Measurements from ENCODE around the gene C10orf62. TPM values are rescaled to one million over a fixed set of nuclear protein-coding genes. Genes with fewer than 3 reads are reported as not detected.
A peak's percentile ranks its signal among the peaks of the same experiment; 100 is the strongest.
"Not testable (repeated sequence)": the region's sequence is repeated elsewhere in the genome, so short reads cannot be mapped to it uniquely, and the experiment has no call there.

Gene C10orf62
- total RNA-seq, 4 donors from 2014 or later, result not detected

- DNase-seq, result no peak
- intact Hi-C loops (cut with DNase I; ENCODE audit: low total_unique reads) (no loop called here), in situ Hi-C loops (cut with MboI; ENCODE audit: low pct_ligation_motif_present in 1 of 4, low pct_unique_long_range_greater_than_20kb in 1 of 4, low sequenced_read_pairs in 3 of 4) (no loop called here)
- Histone ChIP-seq H3K4me3 (no peak overlapping the region), H3K27ac (no peak overlapping the region), H3K4me1 (peaks cover 0 to 12% (median 6%) of the 10 kb centered on the region in 4 donors), H3K36me3 (no peaks in the 10 kb centered on the region), H3K27me3 (no peaks in the 10 kb centered on the region), H3K9me3 (no peaks in the 10 kb centered on the region)
- TF ChIP-seq, protein P1, sequence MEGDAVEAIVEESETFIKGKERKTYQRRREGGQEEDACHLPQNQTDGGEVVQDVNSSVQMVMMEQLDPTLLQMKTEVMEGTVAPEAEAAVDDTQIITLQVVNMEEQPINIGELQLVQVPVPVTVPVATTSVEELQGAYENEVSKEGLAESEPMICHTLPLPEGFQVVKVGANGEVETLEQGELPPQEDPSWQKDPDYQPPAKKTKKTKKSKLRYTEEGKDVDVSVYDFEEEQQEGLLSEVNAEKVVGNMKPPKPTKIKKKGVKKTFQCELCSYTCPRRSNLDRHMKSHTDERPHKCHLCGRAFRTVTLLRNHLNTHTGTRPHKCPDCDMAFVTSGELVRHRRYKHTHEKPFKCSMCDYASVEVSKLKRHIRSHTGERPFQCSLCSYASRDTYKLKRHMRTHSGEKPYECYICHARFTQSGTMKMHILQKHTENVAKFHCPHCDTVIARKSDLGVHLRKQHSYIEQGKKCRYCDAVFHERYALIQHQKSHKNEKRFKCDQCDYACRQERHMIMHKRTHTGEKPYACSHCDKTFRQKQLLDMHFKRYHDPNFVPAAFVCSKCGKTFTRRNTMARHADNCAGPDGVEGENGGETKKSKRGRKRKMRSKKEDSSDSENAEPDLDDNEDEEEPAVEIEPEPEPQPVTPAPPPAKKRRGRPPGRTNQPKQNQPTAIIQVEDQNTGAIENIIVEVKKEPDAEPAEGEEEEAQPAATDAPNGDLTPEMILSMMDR (IDR thresholded peaks at IDR 0.05), result no peak
- TF ChIP-seq POLR2AphosphoS5 (IDR thresholded peaks at IDR 0.05) (no peak), POLR2A (IDR thresholded peaks at IDR 0.05) (no peak), EP300 (IDR thresholded peaks at IDR 0.05; ENCODE audit: low read depth) (no peak)
These were observed 41.6 kb downstream of the C10orf62 start for GRCh38 chr10:97631098-97631497.

- WGBS, 2 donors (ENCODE audit: low coverage in 1 of 2), result 0 to 3% methylated on average over 4 to 62 of the region's 62 CpGs
- Histone ChIP-seq H3K4me3 (peak within 1 kb of the TSS; percentile 58 to 71 (median 66)), H3K36me3 (no peaks in the 10 kb centered on the region), H3K27ac (peak within 1 kb of the TSS; percentile 39 to 71 (median 64)), H3K27me3 (no peaks in the 10 kb centered on the region), H3K9me3 (no peaks in the 10 kb centered on the region), H3K4me1 (peaks cover 0 to 12% (median 6%) of the 10 kb centered on the region in 4 donors)
- intact Hi-C loops (cut with DNase I; ENCODE audit: low total_unique reads) (no loop called here), in situ Hi-C loops (cut with MboI; ENCODE audit: low pct_ligation_motif_present in 1 of 4, low pct_unique_long_range_greater_than_20kb in 1 of 4, low sequenced_read_pairs in 3 of 4) (no loop called here)
- DNase-seq, result peak; percentile 93
- no peak for TF ChIP-seq POLR2AphosphoS5 (IDR thresholded peaks at IDR 0.05)
- TF ChIP-seq, protein P1 (IDR thresholded peaks at IDR 0.05), result no peak
- no peak for TF ChIP-seq EP300 (IDR thresholded peaks at IDR 0.05; ENCODE audit: low read depth)
- no peak for TF ChIP-seq POLR2A (IDR thresholded peaks at IDR 0.05)
These were observed 43.7 kb downstream of the C10orf62 start, which contains the start of gene MORN4 for GRCh38 chr10:97632949-97633884. MORN4 (minus strand) TSS chr10:97633500; CDS start chr10:97619653, 13,847 bp downstream.

DNA sequence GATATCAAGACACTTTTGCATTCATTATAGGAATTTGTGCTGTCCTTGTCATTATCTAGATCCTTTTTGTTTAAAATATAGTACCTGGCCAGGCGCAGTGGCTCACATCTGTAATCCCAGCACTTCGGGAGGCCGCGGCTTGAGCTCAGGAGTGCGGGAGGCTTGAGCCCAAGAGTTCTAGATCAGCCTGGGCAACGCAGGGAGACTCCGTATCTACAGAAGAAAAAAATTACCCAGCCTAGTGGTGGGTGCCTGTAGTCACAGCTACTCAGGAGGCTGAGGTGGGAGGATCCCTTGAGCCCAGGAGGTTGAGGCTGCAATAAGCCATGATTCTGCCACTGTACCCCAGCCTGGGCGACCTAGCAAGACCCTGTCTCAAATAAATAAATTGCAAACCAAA lies 44.4 kb downstream of the C10orf62 start:
- TF ChIP-seq EP300 (IDR thresholded peaks at IDR 0.05; ENCODE audit: low read depth), result no peak
- TF ChIP-seq, protein P1 (IDR thresholded peaks at IDR 0.05), result peak; percentile 21 to 53 (median 37)
- Histone ChIP-seq H3K27me3 (no peaks in the 10 kb centered on the region), H3K9me3 (no peaks in the 10 kb centered on the region), H3K4me1 (peaks cover 0 to 12% (median 6%) of the 10 kb centered on the region in 4 donors), H3K27ac (peak overlapping the region; percentile 39 to 71 (median 64)), H3K36me3 (no peaks in the 10 kb centered on the region), H3K4me3 (peak overlapping the region in 3 of 4 donors; percentile 58 to 68 (median 63))
- DNase-seq, result peak; percentile 10
- in situ Hi-C loops (cut with MboI; ENCODE audit: low pct_ligation_motif_present in 1 of 4, low pct_unique_long_range_greater_than_20kb in 1 of 4, low sequenced_read_pairs in 3 of 4), result no loop called here
- 51 to 80% methylated on average over 1 to 8 of the region's 8 CpGs for WGBS, 2 donors (ENCODE audit: low coverage in 1 of 2)
- intact Hi-C loops (cut with DNase I; ENCODE audit: low total_unique reads), result no loop called here

GRCh38 chr10:97635577-97635976 lies 46.1 kb downstream of the C10orf62 start:
- no peak for DNase-seq
- TF ChIP-seq POLR2AphosphoS5 (IDR thresholded peaks at IDR 0.05), result no peak
- TF ChIP-seq, protein P1 (IDR thresholded peaks at IDR 0.05), result no peak
- TF ChIP-seq POLR2A (IDR thresholded peaks at IDR 0.05), result no peak
- no peak for TF ChIP-seq EP300 (IDR thresholded peaks at IDR 0.05; ENCODE audit: low read depth)
- in situ Hi-C loops (cut with MboI; ENCODE audit: low pct_ligation_motif_present in 1 of 4, low pct_unique_long_range_greater_than_20kb in 1 of 4, low sequenced_read_pairs in 3 of 4), result no loop called here
- Histone ChIP-seq H3K27me3 (no peaks in the 10 kb centered on the region), H3K27ac (no peak overlapping the region), H3K9me3 (no peaks in the 10 kb centered on the region), H3K36me3 (no peaks in the 10 kb centered on the region), H3K4me3 (no peak overlapping the region), H3K4me1 (peaks cover 0 to 16% (median 6%) of the 10 kb centered on the region in 4 donors)
- intact Hi-C loops (cut with DNase I; ENCODE audit: low total_unique reads), result no loop called here
- 80 to 90% methylated on average over 1 of the region's 1 CpG for WGBS, 2 donors (ENCODE audit: low coverage in 1 of 2)

DNA sequence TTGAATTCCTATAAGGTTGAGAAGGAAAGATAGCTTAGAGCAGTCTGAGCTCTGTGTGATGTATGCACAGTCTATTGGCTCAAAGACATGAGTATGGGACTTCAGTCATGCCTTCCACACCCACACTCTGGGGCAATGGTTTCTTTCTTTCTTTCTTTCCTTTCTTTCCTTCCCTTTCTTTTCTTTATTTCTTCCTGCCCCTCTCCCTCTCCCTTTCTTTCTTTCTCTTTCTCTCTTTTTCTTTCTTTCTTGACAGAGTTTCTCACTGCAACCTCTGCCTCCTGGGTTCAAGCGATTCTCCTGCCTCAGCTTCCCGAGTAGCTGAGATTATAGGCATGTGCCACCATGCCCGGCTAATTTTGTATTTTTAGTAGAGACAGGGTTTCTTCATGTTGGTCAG lies 49.6 kb downstream of the C10orf62 start:
- H3K36me3 ChIP-seq, result not testable (repeated sequence)

More for the DNA sequence above, 49.6 kb downstream of the C10orf62 start:
- WGBS, 2 donors (ENCODE audit: low coverage in 1 of 2), result 89 to 100% methylated on average over 2 to 3 of the region's 3 CpGs
- DNase-seq; intact Hi-C loops (cut with DNase I; ENCODE audit: low total_unique reads); H3K4me3 ChIP-seq; H3K27me3 ChIP-seq; in situ Hi-C loops (cut with MboI; ENCODE audit: low pct_ligation_motif_present in 1 of 4, low pct_unique_long_range_greater_than_20kb in 1 of 4, low sequenced_read_pairs in 3 of 4); H3K27ac ChIP-seq; H3K9me3 ChIP-seq: not testable (repeated sequence)
- H3K4me1 ChIP-seq, result peaks cover 2 to 21% (median 15%) of the 10 kb centered on the region in 4 donors

Measured in transverse colon (tissue), 4 donors.